Forelimb muscle (tissue), 1 donor: Measurements from ENCODE around the gene TTC36. TPM values are rescaled to one million over a fixed set of nuclear protein-coding genes. Genes with fewer than 3 reads are reported as not detected.

Source experiments
- polyA plus RNA-seq: library from polyadenylated mRNA; unstranded; fragments of 120-200 nt; gene quantifications from one replicate; pipeline ENCODE4 v1.2.1, GENCODE V29; 2013; ENCODE audit not compliant: insufficient read length

Gene TTC36
- polyA plus RNA-seq, 1 donor = 2.4 TPM

Other genes starting within 250 kb of the TTC36 start
- 0.54 TPM for gene CD3E, start 222.7 kb upstream of the TTC36 start, polyA plus RNA-seq
- not detected for gene CD3D, start 184.8 kb upstream of the TTC36 start, polyA plus RNA-seq
- gene CD3G, start 183.1 kb upstream of the TTC36 start, polyA plus RNA-seq = 0.13 TPM
- 21.2 TPM for gene UBE4A, start 167.9 kb upstream of the TTC36 start, polyA plus RNA-seq
- gene ATP5MG, start 125.9 kb upstream of the TTC36 start, polyA plus RNA-seq = 416 TPM
- gene KMT2A, start 91.0 kb upstream of the TTC36 start, polyA plus RNA-seq = 28.7 TPM
- gene TMEM25, start 3.7 kb downstream of the TTC36 start, polyA plus RNA-seq = 18.4 TPM
- 20.9 TPM for gene IFT46, start 38.5 kb downstream of the TTC36 start, polyA plus RNA-seq
- 113 TPM for gene ARCN1, start 44.9 kb downstream of the TTC36 start, polyA plus RNA-seq
- 90.6 TPM for gene PHLDB1, start 80.1 kb downstream of the TTC36 start, polyA plus RNA-seq
- 0.19 TPM for gene TREH, start 152.2 kb downstream of the TTC36 start, polyA plus RNA-seq